ENCODE measurements around the gene ARHGEF40.

The ARHGEF40 gene

GRCh38 chr14:21070083-21070609 is at the start of gene ARHGEF40:
Gene ARHGEF40, plus strand, starts transcription at chr14:21070304. Its CDS starts 93 bp downstream, at chr14:21070397.
- DNase-seq: peak; percentile 60

GRCh38 chr14:21020977-21021545 is 49.0 kb upstream of the ARHGEF40 start:
- no peak for DNase-seq

- DNase-seq: no peak
These were observed 47.4 kb upstream of the ARHGEF40 start for GRCh38 chr14:21022686-21023085.

GRCh38 chr14:21023174-21023573 is 46.9 kb upstream of the ARHGEF40 start:
- no peak for DNase-seq

- no peak for DNase-seq
These were observed 46.1 kb upstream of the ARHGEF40 start for GRCh38 chr14:21023817-21024584.

GRCh38 chr14:21024585-21025370 is 45.3 kb upstream of the ARHGEF40 start, which contains the start of gene NDRG2:
Gene NDRG2, minus strand, starts transcription at chr14:21025061. Its CDS starts 1,746 bp downstream, at chr14:21023315.
- peak; percentile 66 for DNase-seq

- no peak for DNase-seq
These were observed 44.5 kb upstream of the ARHGEF40 start for GRCh38 chr14:21025371-21026273.

GRCh38 chr14:21026274-21026987 is 43.7 kb upstream of the ARHGEF40 start:
- no peak for DNase-seq

GRCh38 chr14:21026988-21027315 is 43.2 kb upstream of the ARHGEF40 start:
- peak; percentile 34 for DNase-seq

- DNase-seq: no peak
These were observed 40.2 kb upstream of the ARHGEF40 start, which contains the start of gene TPPP2 for GRCh38 chr14:21029917-21030316. Gene TPPP2, plus strand, starts transcription at chr14:21030217. Its CDS starts 365 bp downstream, at chr14:21030582.

- DNase-seq: no peak
These were observed 39.6 kb upstream of the ARHGEF40 start for GRCh38 chr14:21030531-21030930.

- no peak for DNase-seq
These were observed 37.6 kb upstream of the ARHGEF40 start for GRCh38 chr14:21032326-21033132.

GRCh38 chr14:21033133-21033698 is 36.9 kb upstream of the ARHGEF40 start:
- no peak for DNase-seq

GRCh38 chr14:21034707-21035106 is 35.4 kb upstream of the ARHGEF40 start, which contains the start of gene RNASE13:
Gene RNASE13, minus strand, starts transcription at chr14:21034807. Its CDS starts 519 bp downstream, at chr14:21034288.
- DNase-seq: no peak

- DNase-seq: no peak
These were observed 33.4 kb upstream of the ARHGEF40 start for GRCh38 chr14:21036751-21037150.

- DNase-seq: no peak
These were observed 32.9 kb upstream of the ARHGEF40 start for GRCh38 chr14:21037156-21037555.

- DNase-seq: no peak
These were observed 31.4 kb upstream of the ARHGEF40 start for GRCh38 chr14:21038441-21039422.

- DNase-seq: peak; percentile 74
These were observed 30.3 kb upstream of the ARHGEF40 start for GRCh38 chr14:21039585-21040369.
